Hippocampal formation (tissue), 2 donors: ENCODE measurements around the gene RABAC1.

Experiments
- DNase-seq, 2 donors: peaks; one replicate each; lab custom pipeline; 2025; lab: John Stamatoyannopoulos, UW

RABAC1 gene

DNA sequence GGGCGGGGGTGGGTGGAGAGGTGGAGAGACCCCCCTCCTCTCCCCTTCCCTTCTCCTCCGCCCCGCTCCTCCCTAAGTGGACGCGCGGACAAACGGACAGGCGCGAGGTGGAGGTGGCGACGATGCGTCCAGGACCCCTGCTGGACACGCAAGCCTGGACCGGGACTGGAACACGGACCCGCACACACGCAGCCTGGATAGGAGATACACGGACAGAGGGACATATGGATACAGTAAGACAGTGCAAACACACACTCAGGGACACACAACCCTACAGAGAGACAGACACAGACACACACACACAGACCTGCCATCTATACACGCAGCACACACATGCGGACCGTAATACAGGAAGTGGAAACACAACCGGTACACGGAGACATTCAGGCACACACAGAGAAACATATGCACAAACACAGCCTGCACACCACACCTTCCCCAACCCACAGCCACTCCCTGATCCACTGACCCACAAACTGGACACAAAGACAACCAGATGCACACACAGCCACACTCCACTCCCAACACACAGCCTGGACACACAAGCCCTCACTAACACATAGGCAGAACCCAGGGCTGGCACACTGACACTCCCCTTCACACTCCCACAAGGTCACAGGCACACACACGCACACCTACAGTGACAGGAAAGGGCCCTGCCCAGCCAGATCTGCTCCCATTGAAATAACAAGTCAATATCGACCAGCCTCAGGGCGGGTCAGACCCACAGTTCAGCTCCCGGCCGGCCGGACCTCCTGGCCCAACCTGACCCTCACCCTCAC lies 30.2 kb downstream of the RABAC1 start:
- no peak for DNase-seq

- no peak for DNase-seq
Observed at GRCh38 chr19:41928221-41928683, 30.9 kb downstream of the RABAC1 start, which contains the start of gene ERFL. Gene ERFL (minus strand): TSS chr19:41928449. CDS start chr19:41912919, 15,530 bp downstream.

- no peak for DNase-seq
Observed at GRCh38 chr19:41927497-41928192, 31.5 kb downstream of the RABAC1 start.

DNA sequence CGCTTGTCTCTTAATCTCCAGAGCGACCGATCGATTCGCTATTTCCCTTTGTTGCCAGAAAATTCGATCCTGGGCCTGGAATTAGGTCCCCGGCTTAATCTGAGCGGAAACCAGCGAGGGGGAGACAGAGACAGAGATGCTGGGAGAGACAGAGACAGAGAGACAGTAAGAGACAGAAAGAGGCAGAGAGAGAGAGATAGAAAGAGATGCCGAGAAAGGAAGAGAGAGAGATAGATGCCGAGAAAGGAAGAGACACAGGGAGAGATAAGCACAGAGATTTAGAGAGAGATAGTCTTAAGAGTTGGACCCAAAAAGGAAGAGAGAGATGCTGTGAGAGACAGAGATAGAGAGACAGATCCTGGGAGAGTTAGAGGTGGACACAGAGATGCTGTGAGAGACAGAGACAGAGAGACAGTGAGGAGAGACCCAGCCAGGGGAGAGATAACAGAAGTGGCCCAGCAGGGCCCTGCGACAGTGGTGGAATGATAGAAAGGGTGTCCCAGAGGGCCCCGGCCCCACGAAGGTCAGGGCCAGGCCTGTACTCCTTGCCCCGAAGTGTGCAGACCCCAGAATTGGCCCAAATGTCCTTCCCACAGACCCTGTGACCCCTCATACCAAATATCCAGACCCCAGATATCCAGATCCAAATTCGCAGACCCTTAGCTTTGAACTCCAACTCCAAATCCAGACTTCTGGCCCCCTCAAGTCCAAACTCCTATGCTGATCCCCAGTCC lies 32.2 kb downstream of the RABAC1 start:
- DNase-seq, result no peak

DNA sequence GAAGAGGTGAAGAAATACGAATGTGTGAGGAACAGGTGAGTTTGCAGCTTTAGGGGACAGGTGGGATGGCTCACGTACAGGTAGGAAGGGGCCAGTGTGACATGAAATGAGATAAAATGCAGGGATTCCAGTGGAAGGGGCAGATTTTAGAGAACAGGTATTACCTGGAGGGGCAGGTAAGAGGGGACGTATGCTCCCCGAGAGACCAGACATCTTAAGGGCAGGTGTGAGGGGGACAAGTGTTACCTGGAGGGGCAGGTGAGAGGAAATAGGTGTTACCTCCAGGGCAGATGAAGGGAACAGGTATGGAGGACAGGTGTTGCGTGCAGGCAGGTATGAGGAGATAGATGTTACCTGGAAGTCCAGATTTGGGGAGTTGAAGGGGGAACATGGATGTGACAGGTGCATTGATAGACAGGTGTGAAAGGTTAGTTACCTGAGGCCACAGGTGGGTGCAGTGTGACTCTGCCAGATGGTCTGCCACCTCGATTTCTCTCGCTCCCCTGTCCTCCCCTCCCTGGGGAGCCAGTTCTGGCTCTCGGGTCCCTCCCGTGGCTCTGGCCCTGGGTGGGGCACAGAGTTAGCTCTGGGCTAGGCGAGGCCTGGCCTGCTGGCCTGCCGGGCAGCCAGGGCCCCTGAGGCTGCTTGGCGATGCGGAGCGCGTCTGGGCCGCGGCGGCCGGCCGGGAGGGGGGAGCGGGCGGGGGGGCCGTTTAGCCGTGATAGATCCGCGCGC lies 32.9 kb downstream of the RABAC1 start:
- no peak for DNase-seq

DNA sequence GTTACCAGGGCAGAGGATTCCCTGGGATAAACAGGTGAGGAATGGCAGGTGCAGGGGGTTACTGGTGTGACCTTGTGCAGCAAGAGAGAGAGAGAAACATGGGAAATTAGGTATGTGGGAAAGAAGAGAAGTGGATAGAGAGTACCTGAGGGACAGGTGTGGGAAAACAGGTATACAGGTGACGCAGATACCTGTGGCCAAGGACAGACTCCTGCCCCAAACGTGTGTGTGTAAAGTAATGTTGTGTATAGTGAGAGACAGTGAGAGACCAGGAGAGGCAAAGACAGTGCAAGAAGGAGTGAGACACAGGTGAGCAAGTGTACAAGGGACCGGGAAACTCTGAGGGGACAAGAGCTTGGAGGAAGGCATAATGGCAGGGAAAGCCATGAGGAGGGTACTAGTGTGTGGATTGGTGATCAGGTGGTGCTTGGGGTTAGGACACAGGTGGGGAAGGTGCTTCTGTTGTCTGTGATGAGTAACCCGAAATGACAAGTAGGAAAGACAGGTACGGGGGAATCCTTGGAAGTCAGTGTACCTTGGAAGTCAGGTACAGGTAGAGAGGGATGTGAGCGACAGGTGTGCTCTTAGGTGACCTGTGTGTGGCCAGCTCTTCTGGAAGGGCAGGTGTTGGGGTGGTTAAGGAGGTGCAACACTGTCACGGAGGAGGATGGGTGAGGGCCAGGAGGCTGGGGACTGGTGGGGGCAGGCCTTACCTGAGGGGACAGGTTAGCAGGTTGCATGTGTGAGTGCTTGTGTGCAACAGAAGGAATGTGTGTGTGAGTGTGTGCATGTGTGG lies 33.7 kb downstream of the RABAC1 start:
- no peak for DNase-seq

GRCh38 chr19:41924151-41925145 lies 34.7 kb downstream of the RABAC1 start:
- DNase-seq, result no peak

DNA sequence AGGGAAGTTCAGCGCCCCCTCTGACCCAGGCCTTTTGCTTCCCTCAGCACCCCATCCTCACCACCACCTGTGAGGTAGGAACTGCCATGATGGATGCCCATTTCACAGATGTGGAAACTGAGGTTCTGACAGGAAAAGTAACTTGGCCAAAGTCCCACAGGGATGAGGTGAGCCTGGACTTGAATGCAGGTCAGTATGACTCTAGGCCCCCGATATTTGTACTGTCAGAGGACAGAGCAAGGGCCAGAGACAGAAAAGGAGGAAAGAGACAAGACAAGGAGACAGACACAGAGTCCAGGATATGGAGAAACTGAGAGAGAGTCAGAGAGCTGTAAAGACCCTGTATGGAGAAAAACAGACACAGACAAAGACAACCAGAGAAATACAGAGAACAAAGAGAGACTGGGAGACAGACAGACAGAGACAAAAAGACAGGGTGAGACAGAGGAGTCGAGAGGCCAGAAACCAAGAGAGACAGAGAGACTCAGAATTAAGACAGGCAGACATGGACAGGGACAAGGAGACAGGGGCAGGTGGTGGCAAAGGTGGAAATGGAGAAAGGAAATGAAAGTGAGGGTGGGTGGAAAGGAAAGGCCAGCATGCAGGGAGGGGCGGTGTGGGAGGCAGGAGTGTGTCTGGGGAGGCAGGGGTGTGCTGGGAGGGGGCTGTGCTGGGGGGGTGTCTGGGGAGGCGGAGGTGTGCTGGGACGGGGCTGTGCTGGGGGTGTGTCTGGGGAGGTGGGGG lies 35.9 kb downstream of the RABAC1 start:
- DNase-seq, result no peak

DNA sequence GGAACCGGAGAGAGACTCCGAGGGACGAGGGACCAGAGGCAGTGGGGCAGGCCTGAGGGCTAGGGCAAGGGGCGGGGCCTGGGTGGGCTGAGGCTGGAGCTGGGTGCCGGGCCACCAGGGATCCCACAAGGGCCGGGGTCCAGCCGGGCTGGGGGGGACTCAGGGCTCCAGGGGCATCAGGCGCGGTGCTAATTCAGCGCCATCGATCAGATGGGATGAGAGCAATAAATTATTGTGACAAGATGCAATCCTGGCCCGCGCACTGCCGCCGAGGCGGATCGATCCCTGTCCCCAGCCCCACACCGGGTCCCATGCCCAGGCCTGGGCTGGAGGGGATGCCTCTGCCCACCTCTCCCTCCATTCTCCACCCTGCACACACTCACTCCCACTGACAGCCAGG lies 36.5 kb downstream of the RABAC1 start:
- no peak for DNase-seq

GRCh38 chr19:41921577-41922576 lies 37.2 kb downstream of the RABAC1 start:
- DNase-seq, result no peak

GRCh38 chr19:41920882-41921576 lies 38.1 kb downstream of the RABAC1 start:
- DNase-seq, result no peak

DNA sequence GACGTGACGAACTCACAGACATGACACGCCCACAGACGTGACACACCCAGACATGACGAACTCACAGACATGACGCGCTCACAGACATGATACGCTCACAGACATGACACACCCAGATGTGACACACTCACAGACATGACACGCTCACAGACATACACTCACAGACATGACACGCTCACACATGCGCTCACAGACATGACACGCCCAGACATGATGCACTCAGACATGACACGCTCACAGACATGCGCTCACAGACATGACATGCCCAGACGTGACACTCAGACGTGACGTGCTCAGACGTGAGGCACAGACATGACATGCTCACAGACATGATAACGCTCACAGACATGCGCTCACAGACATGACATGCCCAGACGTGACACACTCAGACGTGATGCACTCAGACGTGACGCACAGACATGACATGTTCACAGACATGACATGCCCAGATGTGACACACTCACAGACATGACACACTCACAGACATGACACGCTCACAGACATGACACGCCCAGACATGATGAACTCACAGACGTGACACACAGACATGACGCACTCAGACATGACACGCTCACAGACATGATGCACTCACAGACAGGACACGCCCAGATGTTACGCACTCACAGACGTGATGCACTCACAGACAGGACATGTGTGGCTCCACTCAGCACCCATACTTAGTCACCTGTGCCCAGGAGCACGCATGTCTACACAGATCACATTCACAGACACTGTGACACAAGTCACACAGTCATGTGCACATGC lies 39.0 kb downstream of the RABAC1 start:
- DNase-seq, result no peak

DNA sequence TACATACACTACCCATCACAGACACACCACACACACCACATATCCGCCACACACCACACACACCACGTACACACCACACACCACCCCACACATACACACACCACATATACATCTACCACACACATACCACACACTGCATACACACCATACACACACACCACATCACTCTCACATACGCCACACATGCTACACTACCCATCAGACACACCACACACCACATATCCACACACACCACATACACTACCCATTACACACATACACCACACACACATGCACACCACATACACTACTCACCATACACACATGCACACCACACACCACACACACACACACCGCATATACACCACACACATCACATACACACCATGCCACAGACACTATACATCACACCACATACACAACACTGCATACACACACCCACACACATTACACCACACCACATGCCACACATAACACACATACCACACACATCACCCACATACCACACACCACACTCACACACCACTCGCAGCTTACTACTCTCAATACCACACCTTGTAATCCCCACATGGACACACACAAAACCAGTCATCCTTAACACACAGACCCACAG lies 40.4 kb downstream of the RABAC1 start:
- no peak for DNase-seq

DNA sequence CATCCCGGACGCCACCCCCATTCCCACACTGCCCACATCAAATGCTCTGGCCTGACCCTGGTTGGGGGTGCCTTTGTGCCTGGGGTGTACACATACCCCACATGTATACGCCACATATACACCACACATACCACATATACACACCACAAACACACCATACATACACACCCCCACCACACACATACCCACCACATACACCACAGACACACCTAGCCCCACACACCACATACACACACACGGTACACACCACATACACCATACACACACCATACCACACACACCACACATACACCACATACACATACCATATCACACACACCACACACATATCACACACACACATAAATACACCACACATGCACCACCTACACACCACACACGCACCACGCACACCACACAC lies 41.0 kb downstream of the RABAC1 start:
- no peak for DNase-seq

GRCh38 chr19:41917676-41918075 lies 41.4 kb downstream of the RABAC1 start:
- no peak for DNase-seq
